GM13977 (cell line): ENCODE measurements around the gene SLC24A1.

ENCODE experiments used
- DNase-seq: peaks from one replicate; pipeline ENCODE4 v3.0.0; 2012; ENCODE audit warnings: low spot score
- in situ Hi-C: fragments of 300-500 bp; cut with MboI; formaldehyde crosslinking; loops from one replicate; pipeline ENCODE4 v1.12.0; 2022; ENCODE audit warnings: low sequenced_read_pairs, low pct_unique_long_range_greater_than_20kb, mixed read lengths, inconsistent platforms; ENCODE audit not compliant: unreplicated experiment
- TF ChIP-seq, protein P1 (sequence below): IDR thresholded peaks from 2 replicates; pipeline ENCODE4 v1.5.1; 2012; ENCODE audit warnings: mild to moderate bottlenecking, control low read depth; ENCODE audit not compliant: insufficient read depth; ENCODE audit errors: extremely low read depth, missing control alignments

SLC24A1 gene

DNA sequence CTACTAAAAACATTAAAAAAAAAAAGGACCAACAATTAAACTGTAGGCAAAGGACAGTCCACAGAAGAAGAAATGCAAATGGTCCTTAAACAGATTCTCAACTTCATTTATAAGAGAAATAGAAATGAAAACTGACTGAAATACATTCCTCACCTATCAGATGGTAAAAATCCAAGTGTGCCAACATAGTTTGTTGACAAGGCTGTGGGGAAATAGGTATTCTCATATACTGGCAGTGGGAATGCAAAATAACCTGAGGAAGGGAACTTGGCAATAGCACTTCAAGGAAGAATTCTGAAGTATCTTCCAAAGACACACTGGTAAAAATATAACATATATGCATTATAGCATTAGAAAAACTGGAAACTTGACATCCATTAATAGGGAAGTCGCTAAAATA, 53.8 kb downstream of the SLC24A1 start:
- TF ChIP-seq, protein P1, sequence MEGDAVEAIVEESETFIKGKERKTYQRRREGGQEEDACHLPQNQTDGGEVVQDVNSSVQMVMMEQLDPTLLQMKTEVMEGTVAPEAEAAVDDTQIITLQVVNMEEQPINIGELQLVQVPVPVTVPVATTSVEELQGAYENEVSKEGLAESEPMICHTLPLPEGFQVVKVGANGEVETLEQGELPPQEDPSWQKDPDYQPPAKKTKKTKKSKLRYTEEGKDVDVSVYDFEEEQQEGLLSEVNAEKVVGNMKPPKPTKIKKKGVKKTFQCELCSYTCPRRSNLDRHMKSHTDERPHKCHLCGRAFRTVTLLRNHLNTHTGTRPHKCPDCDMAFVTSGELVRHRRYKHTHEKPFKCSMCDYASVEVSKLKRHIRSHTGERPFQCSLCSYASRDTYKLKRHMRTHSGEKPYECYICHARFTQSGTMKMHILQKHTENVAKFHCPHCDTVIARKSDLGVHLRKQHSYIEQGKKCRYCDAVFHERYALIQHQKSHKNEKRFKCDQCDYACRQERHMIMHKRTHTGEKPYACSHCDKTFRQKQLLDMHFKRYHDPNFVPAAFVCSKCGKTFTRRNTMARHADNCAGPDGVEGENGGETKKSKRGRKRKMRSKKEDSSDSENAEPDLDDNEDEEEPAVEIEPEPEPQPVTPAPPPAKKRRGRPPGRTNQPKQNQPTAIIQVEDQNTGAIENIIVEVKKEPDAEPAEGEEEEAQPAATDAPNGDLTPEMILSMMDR = no peak
- DNase-seq = no peak
- in situ Hi-C loops = no loop called here

DNA sequence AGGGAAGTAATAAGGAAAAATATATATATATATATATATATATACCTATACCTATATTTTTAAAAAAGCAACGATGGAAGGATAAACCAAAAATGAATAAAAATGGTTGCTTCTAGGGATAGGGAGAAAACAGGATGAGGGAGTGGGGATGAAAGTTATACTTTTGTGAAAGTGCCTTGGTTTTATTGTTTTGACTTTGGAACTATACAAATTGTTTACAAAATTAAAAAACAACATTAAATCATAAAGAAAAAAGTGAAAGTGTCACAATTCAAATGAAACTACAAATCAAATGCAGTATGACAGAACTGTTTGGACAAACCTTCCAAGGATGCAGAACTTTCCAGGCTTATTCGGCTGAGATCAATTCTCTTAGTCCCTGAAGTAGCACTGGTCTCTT, 54.4 kb downstream of the SLC24A1 start:
- in situ Hi-C loops = no loop called here
- TF ChIP-seq, protein P1 = no peak
- no peak for DNase-seq

DNA sequence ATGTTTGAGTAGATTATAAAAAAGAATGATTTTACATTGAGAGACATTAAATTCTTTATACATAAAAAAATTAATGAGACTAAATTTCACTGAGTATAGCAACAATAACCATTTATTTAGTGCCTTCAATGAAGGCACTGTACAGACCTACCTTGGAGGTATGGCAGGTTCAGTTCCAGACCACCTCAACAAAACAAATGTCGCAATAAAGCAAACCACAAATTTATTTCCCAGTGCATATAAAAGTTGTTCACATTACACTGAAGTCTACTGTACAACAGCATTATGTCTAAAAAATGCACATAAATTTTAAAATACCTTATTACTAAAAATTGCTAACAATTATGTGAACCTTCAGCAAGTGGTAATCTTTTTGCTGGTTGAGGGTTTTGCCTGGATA, 58.8 kb downstream of the SLC24A1 start:
- in situ Hi-C loops = no loop called here
- TF ChIP-seq, protein P1 = no peak
- DNase-seq = no peak

DNA sequence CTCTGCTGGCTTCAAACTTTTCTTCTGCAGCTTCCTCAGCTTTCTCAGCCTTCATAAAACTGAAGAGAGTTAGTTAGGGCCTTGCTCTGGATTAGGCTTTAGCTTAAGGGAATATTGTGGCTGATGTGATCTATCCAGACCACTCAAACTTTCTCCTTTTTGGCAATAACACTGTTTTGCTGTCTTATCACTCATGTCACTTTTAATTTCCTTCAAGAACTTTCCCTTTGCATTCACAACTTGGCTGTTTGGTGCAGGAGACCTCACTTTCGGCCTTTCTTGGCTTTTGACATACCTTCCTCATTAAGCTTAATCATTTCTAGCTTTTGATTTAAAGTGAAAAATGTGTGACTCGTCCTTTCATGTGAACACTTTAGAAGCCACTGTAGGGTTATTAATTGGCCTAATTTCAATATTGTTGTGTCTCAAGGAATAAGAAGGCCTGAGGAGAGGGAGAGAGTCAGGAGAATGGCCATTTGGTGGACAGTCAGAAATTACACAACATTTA, 60.7 kb downstream of the SLC24A1 start:
- in situ Hi-C loops = no loop called here
- no peak for DNase-seq
- TF ChIP-seq, protein P1 = no peak

DNA sequence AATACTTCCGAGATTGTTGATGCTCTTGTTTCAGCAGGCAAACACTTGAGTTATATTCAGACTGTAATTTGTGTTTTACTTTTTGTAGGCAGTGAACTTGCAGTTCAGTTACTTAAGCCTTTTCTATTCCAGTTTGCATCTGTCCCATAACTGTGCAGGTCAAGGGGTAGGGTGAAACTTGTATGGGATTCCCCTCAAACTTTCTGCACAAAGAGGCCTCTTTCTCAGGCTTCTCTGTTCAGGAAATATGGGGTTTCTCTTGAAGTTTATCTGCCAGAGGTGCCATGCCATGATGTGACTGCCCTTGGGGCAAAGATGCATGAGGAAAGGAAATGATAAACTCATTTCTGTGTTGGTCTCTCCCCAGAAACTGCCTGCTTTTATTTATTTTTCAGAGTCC, 66.7 kb downstream of the SLC24A1 start:
- TF ChIP-seq, protein P1 = no peak
- peak; percentile 15 for DNase-seq
- in situ Hi-C loops = no loop called here

DNA sequence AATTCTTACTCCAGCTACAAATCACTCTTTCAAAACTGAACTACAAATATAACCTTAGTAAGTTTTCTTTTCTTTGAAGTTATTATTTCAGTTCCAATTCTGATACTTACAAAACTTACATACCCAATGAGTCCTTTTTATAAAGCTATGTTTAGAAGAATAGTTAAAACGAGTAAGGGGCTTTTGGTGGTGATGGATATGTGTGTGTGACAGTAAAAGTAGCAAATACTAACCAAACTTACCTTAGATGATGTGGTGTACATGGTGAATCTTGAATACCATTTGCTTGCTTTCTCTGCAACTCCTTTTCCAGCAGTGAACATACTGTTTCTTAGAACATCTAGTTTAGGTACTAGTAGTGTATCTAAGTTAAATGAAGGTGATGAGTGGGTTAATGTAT, 68.4 kb downstream of the SLC24A1 start:
- in situ Hi-C loops = no loop called here
- TF ChIP-seq, protein P1 = no peak
- no peak for DNase-seq

DNA sequence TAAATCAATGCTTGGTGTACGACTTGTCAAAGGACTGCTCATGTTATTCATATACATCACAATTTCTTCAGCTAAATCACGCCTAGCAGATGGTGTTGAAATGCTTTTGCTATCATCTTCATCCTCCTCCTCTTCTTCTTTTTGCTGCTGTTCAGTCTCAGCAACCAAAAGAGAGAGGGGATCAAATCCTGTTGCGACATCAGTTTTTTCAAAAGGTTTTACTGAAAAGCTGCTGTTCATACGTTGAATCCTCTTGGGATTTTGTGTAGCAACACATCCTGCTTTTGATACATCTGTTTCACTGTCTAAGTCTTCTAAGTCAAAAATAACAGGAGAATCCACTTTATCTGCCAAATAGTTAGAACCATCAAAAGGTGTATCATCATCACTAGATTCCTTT, 69.0 kb downstream of the SLC24A1 start:
- in situ Hi-C loops = no loop called here
- TF ChIP-seq, protein P1 = no peak
- DNase-seq = no peak
